ENCODE results near the gene CCDC146. TPM values are rescaled to one million over a fixed set of nuclear protein-coding genes. Genes with fewer than 3 reads are reported as not detected.
A peak's percentile ranks its signal among the peaks of the same experiment; 100 is the strongest.
"Not testable (repeated sequence)": the region's sequence is repeated elsewhere in the genome, so short reads cannot be mapped to it uniquely, and the experiment has no call there.

Gene CCDC146, protein sequence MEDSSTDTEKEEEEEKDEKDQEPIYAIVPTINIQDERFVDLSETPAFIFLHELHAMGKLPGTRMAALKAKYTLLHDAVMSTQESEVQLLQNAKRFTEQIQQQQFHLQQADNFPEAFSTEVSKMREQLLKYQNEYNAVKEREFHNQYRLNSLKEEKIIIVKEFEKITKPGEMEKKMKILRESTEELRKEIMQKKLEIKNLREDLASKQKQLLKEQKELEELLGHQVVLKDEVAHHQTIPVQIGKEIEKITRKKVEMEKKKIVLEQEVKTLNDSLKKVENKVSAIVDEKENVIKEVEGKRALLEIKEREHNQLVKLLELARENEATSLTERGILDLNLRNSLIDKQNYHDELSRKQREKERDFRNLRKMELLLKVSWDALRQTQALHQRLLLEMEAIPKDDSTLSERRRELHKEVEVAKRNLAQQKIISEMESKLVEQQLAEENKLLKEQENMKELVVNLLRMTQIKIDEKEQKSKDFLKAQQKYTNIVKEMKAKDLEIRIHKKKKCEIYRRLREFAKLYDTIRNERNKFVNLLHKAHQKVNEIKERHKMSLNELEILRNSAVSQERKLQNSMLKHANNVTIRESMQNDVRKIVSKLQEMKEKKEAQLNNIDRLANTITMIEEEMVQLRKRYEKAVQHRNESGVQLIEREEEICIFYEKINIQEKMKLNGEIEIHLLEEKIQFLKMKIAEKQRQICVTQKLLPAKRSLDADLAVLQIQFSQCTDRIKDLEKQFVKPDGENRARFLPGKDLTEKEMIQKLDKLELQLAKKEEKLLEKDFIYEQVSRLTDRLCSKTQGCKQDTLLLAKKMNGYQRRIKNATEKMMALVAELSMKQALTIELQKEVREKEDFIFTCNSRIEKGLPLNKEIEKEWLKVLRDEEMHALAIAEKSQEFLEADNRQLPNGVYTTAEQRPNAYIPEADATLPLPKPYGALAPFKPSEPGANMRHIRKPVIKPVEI
- total RNA-seq (ENCODE audit: low replicate concordance): 2.1 and 6.1 TPM in 2 replicates

DNA sequence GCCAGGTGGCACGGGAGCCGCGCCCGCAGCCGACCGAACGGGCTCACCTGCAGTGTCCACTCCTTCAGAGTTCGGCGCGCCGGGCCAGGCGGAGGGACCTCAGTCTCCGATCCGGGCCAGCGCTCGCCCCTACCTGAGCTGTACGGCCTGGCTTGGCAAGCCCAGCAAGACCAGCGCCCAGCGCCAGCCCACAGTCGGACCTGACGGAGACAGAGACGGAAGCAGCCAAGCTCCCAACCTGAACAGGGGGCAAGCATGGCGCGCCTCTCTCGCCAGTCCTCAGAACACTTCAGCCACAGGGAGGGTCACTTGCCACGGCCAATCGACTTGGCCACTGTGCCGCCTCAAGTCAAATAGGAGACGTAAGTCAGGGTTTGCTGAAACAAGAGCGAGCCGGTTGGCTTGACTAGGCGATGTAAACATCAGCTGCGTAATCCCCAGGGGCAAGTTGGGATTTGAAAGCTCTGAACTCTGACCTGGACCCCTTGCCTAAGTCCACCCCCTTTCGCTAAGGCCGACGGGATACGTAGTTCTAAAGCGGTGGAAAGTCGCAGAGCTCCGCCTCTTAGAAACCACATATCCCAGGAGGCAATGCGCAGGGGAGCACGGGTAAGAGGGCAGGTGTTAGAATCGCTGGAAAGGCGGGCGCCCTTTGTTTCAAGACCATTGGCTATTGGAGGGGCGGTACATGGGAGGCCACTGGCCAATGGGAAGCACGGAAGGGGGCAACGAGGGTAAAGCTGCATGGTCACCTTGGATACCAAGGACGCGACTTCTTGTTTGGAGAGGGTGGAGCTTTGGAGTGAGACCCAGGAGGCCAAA lies at the start of gene CCDC146:
Gene CCDC146 (plus strand): TSS at position 756 of the 822 bp plus-strand sequence. CDS start 45,054 bp downstream, outside the sequence.
- not testable (repeated sequence) for H3K79me2 ChIP-seq (ENCODE audit: low read depth); H3K9me3 Mint-ChIP-seq; H3K4me1 ChIP-seq; H3F3A ChIP-seq (ENCODE audit: low read depth); H4K20me1 ChIP-seq (ENCODE audit: low read depth); H3K27me3 Mint-ChIP-seq (ENCODE audit: insufficient read depth, low read depth); H3K4me1 Mint-ChIP-seq; H3K36me3 ChIP-seq; H3K27me3 ChIP-seq; H3K9me3 ChIP-seq (ENCODE audit: low read depth); H3K36me3 Mint-ChIP-seq
- Histone ChIP-seq H2AFZ (replicated peaks) (peak within 1 kb of the TSS; percentile 63), H3K27ac (peak within 1 kb of the TSS; percentile 86), H3K4me3 (peak within 1 kb of the TSS; percentile 81), H3K9ac (peak within 1 kb of the TSS; percentile 75), H3K4me2 (peak within 1 kb of the TSS; percentile 78)
- H3K4me3 Mint-ChIP-seq: peak within 1 kb of the TSS; percentile 88
- H3K27ac Mint-ChIP-seq: peak within 1 kb of the TSS; percentile 11
- peak; percentile 99 for DNase-seq (ENCODE audit: low spot score)

DNA sequence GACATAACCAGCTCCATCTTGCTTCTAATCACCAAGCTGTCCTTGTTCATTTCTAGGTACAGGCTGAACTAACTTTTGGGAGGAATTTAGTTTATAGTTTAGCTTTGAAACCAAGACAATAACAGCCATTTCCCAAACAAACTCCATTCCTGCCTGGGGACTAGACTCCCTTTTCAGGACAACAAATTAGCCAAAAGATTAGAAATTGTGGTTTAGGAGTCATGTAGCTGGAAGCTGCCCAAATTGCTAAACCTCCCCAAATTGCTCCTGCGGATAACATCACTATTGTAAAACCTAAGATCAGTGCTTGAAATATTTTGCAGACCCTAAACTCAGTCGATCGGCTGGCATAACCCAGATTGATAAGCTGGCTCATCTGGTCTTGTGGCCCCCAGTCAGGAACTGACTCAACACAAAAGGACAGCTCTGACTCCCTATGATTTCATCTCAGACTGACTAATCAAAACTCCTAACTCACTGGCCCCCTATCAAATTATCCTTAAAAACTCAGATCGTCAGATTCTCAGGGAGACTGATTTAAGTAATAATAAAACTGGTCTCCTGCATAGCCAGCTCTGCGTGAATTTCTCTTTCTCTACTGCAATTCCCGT lies 47.5 kb upstream of the CCDC146 start:
- H3K79me2 ChIP-seq (ENCODE audit: low read depth); H4K20me1 ChIP-seq (ENCODE audit: low read depth); H3K36me3 ChIP-seq; H3K4me1 ChIP-seq; H3K9me3 ChIP-seq (ENCODE audit: low read depth); H3K4me3 ChIP-seq; H3K9ac ChIP-seq; H3F3A ChIP-seq (ENCODE audit: low read depth); H3K4me1 Mint-ChIP-seq; H3K4me3 Mint-ChIP-seq; H3K27me3 ChIP-seq; H3K27ac ChIP-seq; DNase-seq (ENCODE audit: low spot score); H2AFZ ChIP-seq (replicated peaks); H3K27me3 Mint-ChIP-seq (ENCODE audit: insufficient read depth, low read depth); H3K27ac Mint-ChIP-seq; H3K4me2 ChIP-seq: not testable (repeated sequence)
- peaks cover 11% of the 10 kb centered on the region for H3K9me3 Mint-ChIP-seq
- H3K36me3 Mint-ChIP-seq: peaks cover 15% of the 10 kb centered on the region

DNA sequence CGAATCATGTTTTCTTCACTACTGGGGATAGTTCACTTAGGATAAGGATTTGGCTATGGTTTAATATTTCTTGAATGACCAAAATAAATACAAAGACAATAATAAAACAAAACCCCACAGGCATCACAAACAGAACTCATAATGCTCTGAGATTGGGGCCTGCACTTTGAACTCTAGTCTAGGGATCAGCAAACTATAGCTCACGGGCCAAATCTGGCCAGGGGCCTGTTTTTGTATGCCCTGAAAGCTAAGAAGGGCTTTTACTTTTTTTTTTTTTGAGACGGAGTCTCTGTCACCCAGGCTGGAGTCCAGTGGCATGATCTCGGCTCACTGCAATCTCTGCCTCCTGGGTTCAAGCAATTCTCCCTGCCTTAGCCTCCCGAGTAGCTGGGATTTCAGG lies 45.4 kb upstream of the CCDC146 start:
- not testable (repeated sequence) for H3K36me3 ChIP-seq; H3K27ac Mint-ChIP-seq; H3K4me1 ChIP-seq; H3K36me3 Mint-ChIP-seq; H3K79me2 ChIP-seq (ENCODE audit: low read depth); DNase-seq (ENCODE audit: low spot score); H3K27ac ChIP-seq; H3K27me3 ChIP-seq; H3K9ac ChIP-seq; H3K4me3 Mint-ChIP-seq; H3K4me1 Mint-ChIP-seq; H2AFZ ChIP-seq (replicated peaks); H3K9me3 ChIP-seq (ENCODE audit: low read depth); H3K4me3 ChIP-seq; H4K20me1 ChIP-seq (ENCODE audit: low read depth); H3F3A ChIP-seq (ENCODE audit: low read depth); H3K9me3 Mint-ChIP-seq; H3K4me2 ChIP-seq; H3K27me3 Mint-ChIP-seq (ENCODE audit: insufficient read depth, low read depth)

DNA sequence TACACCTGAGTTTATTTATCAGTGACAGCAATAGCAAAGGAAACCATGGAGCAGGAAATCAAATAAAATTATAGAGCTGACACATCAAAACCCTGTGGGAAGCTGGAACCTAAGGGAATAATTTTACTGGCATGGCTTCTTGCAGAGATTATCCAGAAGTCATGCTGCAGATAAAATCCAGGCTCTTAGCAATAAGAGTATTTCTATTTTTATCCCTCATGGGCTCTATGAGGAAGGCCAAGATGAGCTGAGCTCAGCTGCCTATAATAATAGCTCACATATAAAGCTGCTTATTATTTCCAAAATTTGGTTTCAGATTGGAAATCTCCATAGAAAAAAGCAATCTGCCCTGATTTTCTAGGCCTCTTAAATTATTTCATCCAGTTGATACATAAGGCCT lies 43.3 kb upstream of the CCDC146 start:
- not testable (repeated sequence) for H3K27ac Mint-ChIP-seq; H3K4me3 Mint-ChIP-seq; H3F3A ChIP-seq (ENCODE audit: low read depth); H3K9me3 ChIP-seq (ENCODE audit: low read depth); H3K79me2 ChIP-seq (ENCODE audit: low read depth); H3K4me2 ChIP-seq; H4K20me1 ChIP-seq (ENCODE audit: low read depth); H3K9me3 Mint-ChIP-seq; H2AFZ ChIP-seq (replicated peaks); DNase-seq (ENCODE audit: low spot score); H3K36me3 ChIP-seq; H3K4me1 ChIP-seq; H3K27me3 Mint-ChIP-seq (ENCODE audit: insufficient read depth, low read depth); H3K4me1 Mint-ChIP-seq; H3K36me3 Mint-ChIP-seq; H3K27me3 ChIP-seq; H3K4me3 ChIP-seq; H3K9ac ChIP-seq; H3K27ac ChIP-seq

DNA sequence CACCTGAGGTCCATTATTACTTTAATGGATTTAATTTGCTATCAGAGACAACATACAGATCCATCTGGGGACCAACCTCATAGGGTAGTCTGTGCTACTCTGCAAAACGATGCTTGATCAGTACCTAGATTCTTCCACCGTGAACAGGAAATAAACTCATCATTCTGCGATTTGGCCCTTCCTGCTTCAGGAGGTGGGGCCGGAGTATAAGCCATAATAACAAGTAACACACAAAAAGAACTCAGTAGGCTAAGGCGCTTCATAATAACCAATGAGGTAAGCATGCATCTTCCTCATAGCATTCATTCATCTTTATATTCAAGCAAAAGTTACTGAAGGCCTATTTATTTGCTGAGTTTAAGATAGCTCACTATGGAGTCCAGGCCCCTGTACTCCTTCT lies 42.8 kb upstream of the CCDC146 start:
- H3K27ac Mint-ChIP-seq; H3K9me3 Mint-ChIP-seq; H3K27me3 Mint-ChIP-seq (ENCODE audit: insufficient read depth, low read depth); DNase-seq (ENCODE audit: low spot score); H3K27me3 ChIP-seq; H3K36me3 Mint-ChIP-seq; H2AFZ ChIP-seq (replicated peaks); H3K4me1 ChIP-seq; H3K27ac ChIP-seq; H3K9ac ChIP-seq; H3K4me1 Mint-ChIP-seq; H3K79me2 ChIP-seq (ENCODE audit: low read depth); H3K4me3 ChIP-seq; H3K4me2 ChIP-seq; H3K4me3 Mint-ChIP-seq; H3K36me3 ChIP-seq; H4K20me1 ChIP-seq (ENCODE audit: low read depth); H3F3A ChIP-seq (ENCODE audit: low read depth); H3K9me3 ChIP-seq (ENCODE audit: low read depth): not testable (repeated sequence)

DNA sequence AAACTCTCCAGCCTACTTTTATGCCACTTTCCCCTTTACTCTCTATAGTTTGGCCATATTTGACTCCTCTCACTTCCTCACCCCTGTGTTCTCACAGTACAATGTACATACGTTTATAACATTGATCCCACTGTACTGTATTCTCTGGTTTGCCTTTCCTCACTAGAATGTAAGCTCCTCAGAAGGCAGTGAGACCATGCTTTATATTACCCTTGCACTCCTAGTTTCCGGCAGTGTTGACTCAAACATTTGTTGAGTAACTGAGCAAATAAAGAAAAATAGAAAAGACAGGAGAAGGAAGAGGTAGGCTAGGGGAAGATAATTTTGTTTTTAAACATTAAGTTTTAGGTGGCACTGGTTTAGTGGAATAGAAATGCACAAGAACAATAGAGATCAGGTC lies 42.2 kb upstream of the CCDC146 start:
- DNase-seq (ENCODE audit: low spot score); H3K27ac ChIP-seq; H3K27ac Mint-ChIP-seq; H3K79me2 ChIP-seq (ENCODE audit: low read depth); H4K20me1 ChIP-seq (ENCODE audit: low read depth); H3K4me3 Mint-ChIP-seq; H3K4me1 Mint-ChIP-seq; H3F3A ChIP-seq (ENCODE audit: low read depth); H3K9ac ChIP-seq; H3K4me2 ChIP-seq; H3K36me3 Mint-ChIP-seq; H3K9me3 Mint-ChIP-seq; H3K4me1 ChIP-seq; H3K27me3 ChIP-seq; H3K36me3 ChIP-seq; H3K4me3 ChIP-seq; H3K9me3 ChIP-seq (ENCODE audit: low read depth); H2AFZ ChIP-seq (replicated peaks); H3K27me3 Mint-ChIP-seq (ENCODE audit: insufficient read depth, low read depth): not testable (repeated sequence)

DNA sequence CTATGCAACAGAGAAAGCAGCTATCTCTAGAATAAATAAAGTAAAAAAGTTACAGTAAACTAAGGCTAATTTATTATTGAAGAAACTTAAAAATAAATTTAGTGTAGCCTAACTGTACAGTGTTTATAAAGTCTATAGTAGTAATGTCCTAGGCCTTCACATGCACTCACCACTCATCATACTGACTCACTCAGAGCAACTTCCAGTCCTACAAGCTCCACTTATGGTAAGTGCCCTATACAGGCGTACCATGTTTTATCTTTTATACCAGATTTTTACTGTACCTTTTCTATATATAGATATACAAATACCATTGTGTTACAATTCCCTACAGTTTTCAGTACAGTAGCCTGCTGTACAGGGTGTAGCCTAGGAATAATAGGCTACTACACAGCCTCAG lies 40.2 kb upstream of the CCDC146 start:
- H3K27me3 ChIP-seq; H3K79me2 ChIP-seq (ENCODE audit: low read depth); H3K4me1 ChIP-seq; H4K20me1 ChIP-seq (ENCODE audit: low read depth); H3K9me3 Mint-ChIP-seq; DNase-seq (ENCODE audit: low spot score); H3K27ac Mint-ChIP-seq; H3K27me3 Mint-ChIP-seq (ENCODE audit: insufficient read depth, low read depth); H3K36me3 Mint-ChIP-seq; H3K9me3 ChIP-seq (ENCODE audit: low read depth); H3K9ac ChIP-seq; H3K27ac ChIP-seq; H3K36me3 ChIP-seq; H3F3A ChIP-seq (ENCODE audit: low read depth); H3K4me2 ChIP-seq; H2AFZ ChIP-seq (replicated peaks); H3K4me3 ChIP-seq; H3K4me3 Mint-ChIP-seq; H3K4me1 Mint-ChIP-seq: not testable (repeated sequence)
